Calu3 (cell line): ENCODE data around the gene GRAMD1C. TPM values are rescaled to one million over a fixed set of nuclear protein-coding genes. Genes with fewer than 3 reads are reported as not detected.

ENCODE experiments used
- BruUV-seq: library from RNA; stranded (reverse); fragments of 400-500 nt; replicated peaks from 2 replicates; lab custom pipeline; 2021; lab: Mats Ljungman, UMichigan
- CTCF ChIA-PET: fragments of 300-600 bp; sonication (Branson Sonifier 250); formaldehyde crosslinking; loops from one replicate; lab custom pipeline; 2022; ENCODE audit warnings: antibody characterized with exemption; lab: Charles Lee
- DNase-seq: peaks from one replicate; pipeline ENCODE4 v3.0.0; 2022
- H3K27ac Mint-ChIP-seq: one replicate; pipeline ENCODE4 v1.8.0; 2022; ENCODE audit warnings: mixed read lengths; ENCODE audit not compliant: unreplicated experiment
- H3K27me3 Mint-ChIP-seq: one replicate; pipeline ENCODE4 v1.8.0; 2022; ENCODE audit warnings: mixed read lengths; ENCODE audit not compliant: unreplicated experiment
- H3K36me3 Mint-ChIP-seq: one replicate; pipeline ENCODE4 v1.8.0; 2022; ENCODE audit warnings: mild to moderate bottlenecking, moderate library complexity, mixed read lengths; ENCODE audit not compliant: insufficient read depth, unreplicated experiment
- H3K4me1 Mint-ChIP-seq: one replicate; pipeline ENCODE4 v1.8.0; 2022; ENCODE audit warnings: mild to moderate bottlenecking, low read depth, mixed read lengths; ENCODE audit not compliant: unreplicated experiment
- H3K4me3 Mint-ChIP-seq: one replicate; pipeline ENCODE4 v1.8.0; 2022; ENCODE audit warnings: mild to moderate bottlenecking, low read depth, moderate library complexity, mixed read lengths; ENCODE audit not compliant: unreplicated experiment
- H3K9me3 Mint-ChIP-seq: one replicate; pipeline ENCODE4 v1.8.0; 2022; ENCODE audit warnings: low read depth, mixed read lengths; ENCODE audit not compliant: unreplicated experiment
- CTCF ChIP-seq: fragments of 200-600 bp; IDR thresholded peaks from one replicate; pipeline ENCODE4 v1.8.0; 2022; ENCODE audit warnings: antibody characterized with exemption; ENCODE audit not compliant: unreplicated experiment
- intact Hi-C: fragments of 100-400 bp; cut with micrococcal nuclease; formaldehyde crosslinking; loops from one replicate; pipeline ENCODE4 v1.10.0; 2022; ENCODE audit not compliant: unreplicated experiment
- total RNA-seq: library from RNA; stranded (reverse); gene quantifications from 2 replicates; pipeline ENCODE4 v1.2.3, GENCODE V29; 2022

The GRAMD1C gene
- total RNA-seq, 1 experiment from 2014 or later = 6.3 TPM

- Mint-ChIP-seq H3K36me3 (peaks cover 26% of the 10 kb centered on the region), H3K4me1 (peaks cover 20% of the 10 kb centered on the region), H3K9me3 (no peaks in the 10 kb centered on the region), H3K27me3 (no peaks in the 10 kb centered on the region), H3K27ac (no peak overlapping the region), H3K4me3 (peak overlapping the region; percentile 77)
- no TSS peak for BruUV-seq
- intact Hi-C loops = no loop called here
- CTCF ChIA-PET = no interaction called here
- DNase-seq = peak; percentile 60
- TF ChIP-seq CTCF = no peak
These were observed 109.7 kb downstream of the GRAMD1C start for GRCh38 chr3:113948015-113948917.

GRCh38 chr3:113952921-113953320 lies 114.3 kb downstream of the GRAMD1C start:
- intact Hi-C loops = no loop called here
- H3K4me1 Mint-ChIP-seq = peaks cover 20% of the 10 kb centered on the region
- BruUV-seq = no TSS peak
- CTCF ChIA-PET = no interaction called here
- no peak overlapping the region for H3K27ac Mint-ChIP-seq
- no peak overlapping the region for H3K4me3 Mint-ChIP-seq
- TF ChIP-seq CTCF = no peak
- H3K36me3 Mint-ChIP-seq = peaks cover 12% of the 10 kb centered on the region
- no peaks in the 10 kb centered on the region for H3K27me3 Mint-ChIP-seq
- H3K9me3 Mint-ChIP-seq = no peaks in the 10 kb centered on the region
- DNase-seq = no peak

- Mint-ChIP-seq H3K9me3 (no peaks in the 10 kb centered on the region), H3K27ac (no peak overlapping the region), H3K36me3 (peaks cover 4% of the 10 kb centered on the region), H3K4me3 (no peak overlapping the region), H3K27me3 (no peaks in the 10 kb centered on the region), H3K4me1 (peaks cover 15% of the 10 kb centered on the region)
- BruUV-seq = no TSS peak
- TF ChIP-seq CTCF = no peak
- CTCF ChIA-PET = no interaction called here
- intact Hi-C loops = no loop called here
- DNase-seq = no peak
These were observed 115.1 kb downstream of the GRAMD1C start for GRCh38 chr3:113953677-113954076.

- peaks cover 10% of the 10 kb centered on the region for H3K4me1 Mint-ChIP-seq
- no peak overlapping the region for H3K4me3 Mint-ChIP-seq
- CTCF ChIA-PET = interaction anchor here (0.7 kb wide), 1 partner anchor 1917 kb away, joined by 5 read pairs; no protein-coding TSS in a partner anchor
- BruUV-seq = no TSS peak
- DNase-seq = no peak
- H3K27ac Mint-ChIP-seq = no peak overlapping the region
- no peaks in the 10 kb centered on the region for H3K27me3 Mint-ChIP-seq
- TF ChIP-seq CTCF = no peak
- no peaks in the 10 kb centered on the region for H3K9me3 Mint-ChIP-seq
- H3K36me3 Mint-ChIP-seq = no peaks in the 10 kb centered on the region
- intact Hi-C loops = no loop called here
These were observed 115.6 kb downstream of the GRAMD1C start for GRCh38 chr3:113954091-113954685.
